ENCODE measurements around the gene WDR64. TPM values are rescaled to one million over a fixed set of nuclear protein-coding genes. Genes with fewer than 3 reads are reported as not detected.

WDR64 gene
- total and polyA plus RNA-seq, 2 experiments from 2014 or later: not detected

- TF ChIP-seq REST (IDR thresholded peaks at IDR 0.05; ENCODE audit: unreplicated experiment): no peak
- no peak for TF ChIP-seq JUNB (IDR thresholded peaks at IDR 0.05; ENCODE audit: unreplicated experiment)
- TF ChIP-seq STAT1 (IDR thresholded peaks at IDR 0.05; ENCODE audit: unreplicated experiment): no peak
- TF ChIP-seq EZH2 (IDR thresholded peaks at IDR 0.05; ENCODE audit: low read depth, unreplicated experiment): no peak
- no peak for TF ChIP-seq CREB1 (CRISPR knock-in tag; IDR thresholded peaks at IDR 0.05; ENCODE audit: low read depth)
- TF ChIP-seq ZNF331 (CRISPR knock-in tag; IDR thresholded peaks at IDR 0.05; ENCODE audit: low read depth): no peak
- no peak for TF ChIP-seq POLR2AphosphoS5 (IDR thresholded peaks at IDR 0.05; ENCODE audit: low read depth)
- TF ChIP-seq CTCF (conservative IDR thresholded peaks at IDR 0.05; ENCODE audit: low read depth in 2 of 2): no peak
Measured at GRCh38 chr1:241698177-241698576, 46.1 kb downstream of the WDR64 start (continued).

DNA sequence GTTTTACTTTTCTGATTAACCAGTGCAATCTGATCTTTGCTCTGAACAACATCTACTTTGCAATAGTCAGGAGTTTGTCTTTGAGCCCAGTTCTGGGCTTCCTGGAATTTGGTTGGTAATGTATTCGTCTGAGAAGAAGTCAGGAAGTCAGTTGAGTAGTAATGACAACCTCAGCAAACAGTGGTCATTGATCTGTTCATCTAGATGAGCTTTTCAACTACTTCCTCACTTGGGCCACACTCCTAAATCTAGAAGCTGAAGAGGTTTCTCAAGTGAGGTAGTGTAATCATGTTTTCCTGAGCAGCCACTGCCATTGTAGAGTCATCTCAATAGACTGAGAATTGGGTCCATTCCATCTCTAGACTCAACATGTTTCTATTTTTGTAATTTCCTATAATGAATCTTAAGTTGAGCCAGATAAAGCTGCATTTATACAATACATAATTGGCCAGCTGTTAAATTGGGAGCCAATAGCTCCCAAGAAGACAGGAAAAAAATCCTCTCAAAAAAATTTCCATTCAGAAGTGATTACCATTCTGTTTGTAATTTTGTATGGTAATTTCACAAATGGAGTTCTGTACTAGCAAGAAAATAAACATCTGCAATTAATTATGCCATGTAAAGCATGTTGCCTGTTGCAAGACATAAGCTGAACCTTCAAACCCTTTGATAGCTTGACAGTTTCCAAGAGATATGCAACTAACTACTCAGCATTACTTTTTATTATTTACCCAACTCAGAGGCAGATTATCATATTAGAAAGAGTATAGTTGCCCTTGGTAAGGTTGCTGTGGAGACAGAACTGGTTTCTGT, 49.6 kb downstream of the WDR64 start:
- Mint-ChIP-seq H3K27me3 (ENCODE audit: insufficient read depth, low read depth, poor library complexity) (no peaks in the 10 kb centered on the region), H3K27ac (no peak overlapping the region), H3K36me3 (ENCODE audit: low read depth) (no peaks in the 10 kb centered on the region), H3K9me3 (no peaks in the 10 kb centered on the region), H3K4me1 (no peaks in the 10 kb centered on the region), H3K4me3 (no peak overlapping the region)
- ATAC-seq: no peak
- peak overlapping the region; percentile 5; the same call in 1 of the 2 replicates for H2AFZ ChIP-seq
- H3F3A ChIP-seq (replicated peaks; ENCODE audit: low read depth): no peaks in the 10 kb centered on the region
- no peaks in the 10 kb centered on the region for H3K4me1 ChIP-seq (ENCODE audit: insufficient read depth)
- DNase-seq (ENCODE audit: low spot score): no peak
- H3K4me2 ChIP-seq: no peak overlapping the region
- H3K79me2 ChIP-seq (replicated peaks; ENCODE audit: insufficient read depth): no peaks in the 10 kb centered on the region
- H3K27ac ChIP-seq (ENCODE audit: low read depth): no peak overlapping the region
- H4K20me1 ChIP-seq (replicated peaks; ENCODE audit: insufficient read depth): no peaks in the 10 kb centered on the region
- no peak overlapping the region for H3K4me3 ChIP-seq
- peaks cover 10% of the 10 kb centered on the region; the same call in 1 of the 2 replicates for H3K9me2 ChIP-seq (ENCODE audit: insufficient read depth)
- no peaks in the 10 kb centered on the region for H3K36me3 ChIP-seq (ENCODE audit: insufficient read depth)
- no peaks in the 10 kb centered on the region for H3K27me3 ChIP-seq (ENCODE audit: insufficient read depth)
- no peak for TF ChIP-seq ETS1 (IDR thresholded peaks at IDR 0.05)
- TF ChIP-seq REST (IDR thresholded peaks at IDR 0.05; ENCODE audit: unreplicated experiment): no peak
- TF ChIP-seq CREB1 (CRISPR knock-in tag; IDR thresholded peaks at IDR 0.05; ENCODE audit: low read depth): no peak
- no peak for TF ChIP-seq EZH2phosphoT487 (IDR thresholded peaks at IDR 0.05; ENCODE audit: unreplicated experiment)
- no peak for TF ChIP-seq ZNF331 (CRISPR knock-in tag; IDR thresholded peaks at IDR 0.05; ENCODE audit: low read depth)
- no peak for TF ChIP-seq STAT1 (IDR thresholded peaks at IDR 0.05; ENCODE audit: unreplicated experiment)
- no peak for TF ChIP-seq EZH2 (IDR thresholded peaks at IDR 0.05; ENCODE audit: low read depth, unreplicated experiment)
